HAP-1 (cell line): Measurements from ENCODE around the gene RAP1A.

ENCODE experiments used
- DNase-seq, 2 experiments: peaks; one replicate each; pipeline ENCODE4 v3.0.0-alpha.2; 2016 to 2020; ENCODE audit warnings: low spot score in 2 of 2
- H3K27me3 ChIP-seq: fragments of 250-450 bp; sonication (Bioruptor Pico); 2 replicates; pipeline ENCODE4 v1.5.1; 2020; ENCODE audit warnings: low read depth, mild to moderate bottlenecking, moderate library complexity
- H3K36me3 ChIP-seq: fragments of 250-450 bp; sonication (Bioruptor Pico); replicated peaks from 2 replicates; pipeline ENCODE4 v1.5.1; 2020; ENCODE audit warnings: mild to moderate bottlenecking
- H3K4me1 ChIP-seq: fragments of 250-450 bp; sonication (Bioruptor Pico); 2 replicates; pipeline ENCODE4 v1.5.1; 2020; ENCODE audit warnings: mild to moderate bottlenecking
- H3K4me3 ChIP-seq: fragments of 250-450 bp; sonication (Bioruptor Pico); 2 replicates; pipeline ENCODE4 v1.5.1; 2020; ENCODE audit warnings: mild to moderate bottlenecking, moderate library complexity
- H3K9me3 ChIP-seq: fragments of 250-450 bp; sonication (Bioruptor Pico); 2 replicates; pipeline ENCODE4 v1.5.1; 2020; ENCODE audit warnings: mild to moderate bottlenecking, moderate library complexity
- in situ Hi-C: fragments of 300-500 bp; cut with MboI; formaldehyde crosslinking; loops from 3 replicates; pipeline ENCODE4 v1.14.3; 2020; ENCODE audit warnings: low sequenced_read_pairs, inconsistent platforms, mixed read lengths

The RAP1A gene

GRCh38 chr1:111751906-111752575 lies 132.5 kb downstream of the RAP1A start:
- Histone ChIP-seq H3K27me3 (no peaks in the 10 kb centered on the region), H3K36me3 (peaks cover 2% of the 10 kb centered on the region), H3K9me3 (no peaks in the 10 kb centered on the region), H3K4me1 (peaks cover 7% of the 10 kb centered on the region), H3K4me3 (no peak overlapping the region)
- in situ Hi-C loops: loop anchor here (10.0 kb wide), 1 partner anchor 247 kb away; the partner anchor contains the start of genes ADORA3 and TMIGD3
- DNase-seq: no peak

GRCh38 chr1:111754984-111755330 lies 135.4 kb downstream of the RAP1A start:
- in situ Hi-C loops: loop anchor here (10.0 kb wide), 1 partner anchor 250 kb away; the partner anchor contains the start of genes ADORA3 and TMIGD3

GRCh38 chr1:111755331-111756123 lies 135.9 kb downstream of the RAP1A start, which contains the start of gene DDX20:
TSS of gene DDX20 (plus strand) at chr1:111755901. CDS start at chr1:111755925, 24 bp downstream.
- Histone ChIP-seq H3K9me3 (no peaks in the 10 kb centered on the region), H3K36me3 (peaks cover 33% of the 10 kb centered on the region), H3K27me3 (no peaks in the 10 kb centered on the region), H3K4me1 (peaks cover 14% of the 10 kb centered on the region), H3K4me3 (peak within 1 kb of the TSS; percentile 99)
- DNase-seq: peak; percentile 92 to 94
- in situ Hi-C loops: loop anchor here (10.0 kb wide), 1 partner anchor 251 kb away; the partner anchor contains the start of genes ADORA3 and TMIGD3

More at GRCh38 chr1:111754984-111755330, 135.4 kb downstream of the RAP1A start:
- DNase-seq: peak; percentile 56 to 72
- H3K9me3 ChIP-seq: no peaks in the 10 kb centered on the region
- H3K27me3 ChIP-seq: no peaks in the 10 kb centered on the region
- peaks cover 14% of the 10 kb centered on the region for H3K4me1 ChIP-seq
- peak overlapping the region; percentile 99 for H3K4me3 ChIP-seq
- H3K36me3 ChIP-seq: peaks cover 27% of the 10 kb centered on the region

- Histone ChIP-seq H3K9me3 (no peaks in the 10 kb centered on the region), H3K4me1 (peaks cover 14% of the 10 kb centered on the region), H3K27me3 (no peaks in the 10 kb centered on the region), H3K4me3 (peak overlapping the region; percentile 99), H3K36me3 (peaks cover 39% of the 10 kb centered on the region)
- DNase-seq: no peak
- in situ Hi-C loops: loop anchor here (10.0 kb wide), 1 partner anchor 251 kb away; the partner anchor contains the start of genes ADORA3 and TMIGD3
Observed at GRCh38 chr1:111756124-111756513, 136.5 kb downstream of the RAP1A start.

GRCh38 chr1:111758373-111758772 lies 138.8 kb downstream of the RAP1A start:
- in situ Hi-C loops: loop anchor here (10.0 kb wide), 1 partner anchor 254 kb away; the partner anchor contains the start of genes ADORA3 and TMIGD3

GRCh38 chr1:111761717-111762116 lies 142.1 kb downstream of the RAP1A start:
- Histone ChIP-seq H3K9me3 (no peaks in the 10 kb centered on the region), H3K4me3 (no peak overlapping the region), H3K4me1 (peaks cover 7% of the 10 kb centered on the region), H3K27me3 (no peaks in the 10 kb centered on the region), H3K36me3 (peaks cover 84% of the 10 kb centered on the region)
- no peak for DNase-seq
- in situ Hi-C loops: no loop called here

More at GRCh38 chr1:111758373-111758772, 138.8 kb downstream of the RAP1A start:
- Histone ChIP-seq H3K36me3 (peaks cover 61% of the 10 kb centered on the region), H3K9me3 (no peaks in the 10 kb centered on the region), H3K4me1 (peaks cover 14% of the 10 kb centered on the region), H3K27me3 (no peaks in the 10 kb centered on the region), H3K4me3 (no peak overlapping the region)
- no peak for DNase-seq

GRCh38 chr1:111762332-111762731 lies 142.7 kb downstream of the RAP1A start:
- Histone ChIP-seq H3K4me1 (peaks cover 3% of the 10 kb centered on the region), H3K36me3 (peaks cover 87% of the 10 kb centered on the region), H3K9me3 (no peaks in the 10 kb centered on the region), H3K27me3 (no peaks in the 10 kb centered on the region), H3K4me3 (no peak overlapping the region)
- no peak for DNase-seq
- in situ Hi-C loops: no loop called here
